Measurements from ENCODE around the gene ULBP1.
"Not testable (repeated sequence)": the region's sequence is repeated elsewhere in the genome, so short reads cannot be mapped to it uniquely, and the experiment has no call there.

Gene ULBP1

GRCh38 chr6:150004783-150005717 lies 41.3 kb downstream of the ULBP1 start:
- DNase-seq (ENCODE audit: low read depth), result peak; percentile 83

GRCh38 chr6:150005761-150006651 lies 42.3 kb downstream of the ULBP1 start:
- no peak for DNase-seq (ENCODE audit: low read depth)

GRCh38 chr6:150006961-150007464 lies 43.3 kb downstream of the ULBP1 start:
- DNase-seq (ENCODE audit: low read depth), result peak; percentile 32

- DNase-seq (ENCODE audit: low read depth), result peak; percentile 16
Observed at GRCh38 chr6:150008588-150008987, 44.8 kb downstream of the ULBP1 start.

- DNase-seq (ENCODE audit: low read depth), result not testable (repeated sequence)
Observed at GRCh38 chr6:150012846-150013784, 49.4 kb downstream of the ULBP1 start.

GRCh38 chr6:150013785-150014622 lies 50.3 kb downstream of the ULBP1 start:
- DNase-seq (ENCODE audit: low read depth), result not testable (repeated sequence)

GRCh38 chr6:150014623-150015280 lies 51.0 kb downstream of the ULBP1 start:
- DNase-seq (ENCODE audit: low read depth), result not testable (repeated sequence)

- DNase-seq (ENCODE audit: low read depth), result not testable (repeated sequence)
Observed at GRCh38 chr6:150015281-150016001, 51.7 kb downstream of the ULBP1 start.

- DNase-seq (ENCODE audit: low read depth), result peak; percentile 36
Observed at GRCh38 chr6:150016324-150017185, 52.8 kb downstream of the ULBP1 start.

GRCh38 chr6:150017186-150017521 lies 53.4 kb downstream of the ULBP1 start:
- not testable (repeated sequence) for DNase-seq (ENCODE audit: low read depth)

GRCh38 chr6:150018846-150019580 lies 55.3 kb downstream of the ULBP1 start:
- no peak for DNase-seq (ENCODE audit: low read depth)

- DNase-seq (ENCODE audit: low read depth), result not testable (repeated sequence)
Observed at GRCh38 chr6:150021870-150022269, 58.1 kb downstream of the ULBP1 start.
